Testis (tissue), 2 donors: Measurements from ENCODE around the gene ABHD6.

ENCODE experiments used
- POLR2A ChIP-seq: fragments of 450-650 bp; IDR thresholded peaks from one replicate; pipeline ENCODE4 v1.6.1; 2017; ENCODE audit warnings: antibody characterized with exemption, mild to moderate bottlenecking, moderate library complexity
- TF ChIP-seq, protein P1 (sequence below), 3 experiments: fragments of 450-650 bp in 2 of 3; fragments of 200-600 bp in 1 of 3; sonication (generic) in 1 of 3; IDR thresholded peaks; one replicate each; pipeline ENCODE4 v1.5.1; 2016 to 2019; ENCODE audit warnings: antibody characterized with exemption in 3 of 3, mild to moderate bottlenecking in 2 of 3, moderate library complexity in 1 of 3

DNA sequence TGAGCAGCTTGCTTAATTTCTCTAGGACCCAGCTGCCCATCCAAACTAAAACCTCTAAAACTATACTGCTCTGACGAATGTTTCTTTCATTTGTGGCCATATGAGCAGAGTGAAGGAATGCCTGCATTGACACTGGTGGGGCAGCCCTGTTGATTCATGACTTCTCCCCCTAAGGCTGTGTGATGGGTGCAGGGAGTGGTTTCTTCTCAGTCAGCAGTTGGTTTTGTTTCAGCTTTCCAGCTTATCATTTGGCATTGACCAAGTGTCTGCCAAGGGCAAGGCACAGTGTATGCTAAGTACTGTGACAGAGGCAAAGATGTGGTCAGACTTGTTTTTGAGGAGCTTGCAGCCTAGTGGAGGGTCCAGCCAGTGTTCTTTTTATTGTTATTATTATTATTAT, 4.7 kb downstream of the ABHD6 start:
- TF ChIP-seq, protein P1, sequence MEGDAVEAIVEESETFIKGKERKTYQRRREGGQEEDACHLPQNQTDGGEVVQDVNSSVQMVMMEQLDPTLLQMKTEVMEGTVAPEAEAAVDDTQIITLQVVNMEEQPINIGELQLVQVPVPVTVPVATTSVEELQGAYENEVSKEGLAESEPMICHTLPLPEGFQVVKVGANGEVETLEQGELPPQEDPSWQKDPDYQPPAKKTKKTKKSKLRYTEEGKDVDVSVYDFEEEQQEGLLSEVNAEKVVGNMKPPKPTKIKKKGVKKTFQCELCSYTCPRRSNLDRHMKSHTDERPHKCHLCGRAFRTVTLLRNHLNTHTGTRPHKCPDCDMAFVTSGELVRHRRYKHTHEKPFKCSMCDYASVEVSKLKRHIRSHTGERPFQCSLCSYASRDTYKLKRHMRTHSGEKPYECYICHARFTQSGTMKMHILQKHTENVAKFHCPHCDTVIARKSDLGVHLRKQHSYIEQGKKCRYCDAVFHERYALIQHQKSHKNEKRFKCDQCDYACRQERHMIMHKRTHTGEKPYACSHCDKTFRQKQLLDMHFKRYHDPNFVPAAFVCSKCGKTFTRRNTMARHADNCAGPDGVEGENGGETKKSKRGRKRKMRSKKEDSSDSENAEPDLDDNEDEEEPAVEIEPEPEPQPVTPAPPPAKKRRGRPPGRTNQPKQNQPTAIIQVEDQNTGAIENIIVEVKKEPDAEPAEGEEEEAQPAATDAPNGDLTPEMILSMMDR (IDR thresholded peaks at IDR 0.05): no peak
- TF ChIP-seq POLR2A: no peak
